HEK293 (cell line): ENCODE data around the gene KIFC1.
A peak's percentile ranks its signal among the peaks of the same experiment; 100 is the strongest.

Experiments used
- CTCF ChIP-seq: fragments of 450-650 bp; formaldehyde crosslinking; IDR thresholded peaks from 2 replicates; pipeline ENCODE4 v1.5.1; 2016; ENCODE audit warnings: missing biosample characterization, missing genetic modification characterization
- PBX3 ChIP-seq: sonication (generic); formaldehyde crosslinking; IDR thresholded peaks from 2 replicates; pipeline ENCODE4 v1.8.1; 2022; ENCODE audit warnings: mild to moderate bottlenecking, moderate library complexity, missing genetic modification reagents
- ZNF530 ChIP-seq: fragments of 450-650 bp; formaldehyde crosslinking; IDR thresholded peaks from 2 replicates; pipeline ENCODE4 v1.5.1; 2016; ENCODE audit warnings: low read depth, missing biosample characterization, missing genetic modification characterization

GRCh38 chr6:33367009-33367714 is 24.5 kb upstream of the KIFC1 start:
- no peak for TF ChIP-seq CTCF (tag by site-specific recombination)
- TF ChIP-seq PBX3, result no peak
- TF ChIP-seq ZNF530, result peak; percentile 71
